Nephron (organoid): ENCODE results near the gene SLC38A3.

ENCODE experiments used
- H3K27ac Mint-ChIP-seq, 3 experiments: 2 replicates each; pipeline ENCODE4 v1.8.0; 2020; ENCODE audit warnings: mixed read lengths in 3 of 3, mild to moderate bottlenecking in 2 of 3, moderate library complexity in 1 of 3
- H3K27me3 Mint-ChIP-seq: 2 replicates; pipeline ENCODE4 v1.8.0; 2021; ENCODE audit warnings: low read depth, mild to moderate bottlenecking, moderate library complexity, mixed read lengths
- H3K36me3 Mint-ChIP-seq: 2 replicates; pipeline ENCODE4 v1.8.0; 2020; ENCODE audit warnings: low read depth, mixed read lengths
- H3K4me1 Mint-ChIP-seq: 2 replicates; pipeline ENCODE4 v1.8.0; 2020; ENCODE audit warnings: mixed read lengths
- H3K4me3 Mint-ChIP-seq, 3 experiments: 2 replicates each; pipeline ENCODE4 v1.8.0; 2020; ENCODE audit warnings: mild to moderate bottlenecking in 3 of 3, mixed read lengths in 3 of 3, moderate library complexity in 2 of 3
- H3K9me3 Mint-ChIP-seq: 2 replicates; pipeline ENCODE4 v1.8.0; 2020; ENCODE audit warnings: mixed read lengths
- CTCF ChIP-seq, 3 experiments: fragments of 200-600 bp; sonication (generic); IDR thresholded peaks; one replicate each; pipeline ENCODE4 v1.5.0; 2021; ENCODE audit warnings: antibody characterized with exemption in 3 of 3; ENCODE audit not compliant: unreplicated experiment in 3 of 3

The SLC38A3 gene

DNA sequence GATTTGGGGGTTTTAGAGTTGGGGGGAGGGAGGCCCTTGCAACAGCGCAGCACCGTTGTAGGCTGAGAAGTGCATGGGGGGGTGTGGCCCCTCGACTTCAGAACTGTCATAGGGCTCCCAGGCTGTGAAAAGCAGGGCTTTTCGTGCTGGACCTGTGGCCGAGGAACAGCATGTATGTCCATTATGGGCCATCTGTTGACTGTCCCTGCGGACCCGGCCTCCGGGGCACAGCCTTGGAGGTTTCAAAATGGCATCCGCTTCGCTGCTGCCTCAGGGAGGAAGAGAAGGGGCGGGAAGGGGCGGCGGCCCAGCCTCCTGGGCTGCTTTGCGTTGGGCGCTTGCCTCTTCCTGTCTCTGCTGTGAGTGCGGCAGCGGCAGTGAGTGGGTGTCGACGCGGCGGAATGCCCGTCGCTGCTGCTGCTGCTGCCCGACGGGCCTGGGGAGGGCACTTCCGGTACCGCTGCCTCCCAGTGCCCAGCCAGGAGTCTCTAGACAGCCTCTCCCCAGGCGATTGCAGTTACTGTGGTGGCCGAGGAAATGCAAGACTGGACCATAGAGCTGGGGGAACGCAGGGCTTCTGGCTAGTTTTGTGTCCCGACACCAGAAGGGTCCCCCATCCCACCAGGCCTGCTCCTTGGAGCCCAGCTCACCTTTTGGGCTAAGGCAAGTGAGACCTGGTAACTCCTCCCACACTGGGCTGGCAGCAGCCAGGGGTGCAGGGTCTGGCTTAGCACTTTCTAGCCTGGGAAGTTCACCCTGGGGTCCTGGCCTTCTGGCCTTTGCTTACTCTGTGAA is 32.9 kb downstream of the SLC38A3 start:
- Mint-ChIP-seq H3K4me1 (peaks cover 51% of the 10 kb centered on the region), H3K27me3 (no peaks in the 10 kb centered on the region), H3K4me3 (peak overlapping the region; percentile 98 to 99 (median 99)), H3K27ac (peak overlapping the region; percentile 84 to 98 (median 96)), H3K9me3 (no peaks in the 10 kb centered on the region), H3K36me3 (peaks cover 3% of the 10 kb centered on the region)
- no peak for TF ChIP-seq CTCF (IDR thresholded peaks at IDR 0.05; ENCODE audit: unreplicated experiment in 3 of 3)

DNA sequence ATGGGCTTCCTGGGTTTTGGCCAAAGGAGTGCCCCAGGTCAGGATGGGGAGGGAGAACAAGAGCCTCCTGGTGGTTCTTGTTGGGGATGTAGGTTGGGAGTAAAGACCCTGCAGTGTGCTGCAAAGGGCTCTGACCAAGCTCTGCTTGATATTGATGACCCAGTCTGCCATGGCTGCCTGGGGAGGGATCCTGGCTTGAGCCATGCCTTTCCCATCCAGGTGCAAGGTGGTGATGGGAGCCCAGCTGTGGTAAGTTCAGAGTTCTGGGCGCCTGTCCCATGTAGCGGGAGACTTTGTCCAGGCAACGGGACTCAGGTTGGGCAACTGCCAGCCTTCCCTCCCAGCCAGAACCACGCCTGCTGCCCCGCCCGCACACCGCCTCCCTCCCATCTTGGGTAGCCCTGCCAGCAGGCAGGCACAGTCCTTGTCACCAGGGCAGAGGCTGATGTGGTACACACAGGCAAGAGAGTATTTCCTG is 33.5 kb downstream of the SLC38A3 start:
- H3K9me3 Mint-ChIP-seq = no peaks in the 10 kb centered on the region
- peaks cover 3% of the 10 kb centered on the region for H3K36me3 Mint-ChIP-seq
- TF ChIP-seq CTCF (IDR thresholded peaks at IDR 0.05; ENCODE audit: unreplicated experiment in 3 of 3) = no peak
- peak overlapping the region; percentile 98 to 99 (median 99) for H3K4me3 Mint-ChIP-seq
- H3K27me3 Mint-ChIP-seq = no peaks in the 10 kb centered on the region
- peaks cover 47% of the 10 kb centered on the region for H3K4me1 Mint-ChIP-seq
- H3K27ac Mint-ChIP-seq = peak overlapping the region; percentile 84 to 98 (median 96)

GRCh38 chr3:50239649-50240048 is 34.6 kb downstream of the SLC38A3 start:
- Mint-ChIP-seq H3K27me3 (no peaks in the 10 kb centered on the region), H3K27ac (peak overlapping the region; percentile 56 to 80 (median 63)), H3K9me3 (no peaks in the 10 kb centered on the region), H3K4me3 (peak overlapping the region; percentile 74 to 99 (median 98)), H3K36me3 (peaks cover 3% of the 10 kb centered on the region), H3K4me1 (peaks cover 46% of the 10 kb centered on the region)
- TF ChIP-seq CTCF (IDR thresholded peaks at IDR 0.05; ENCODE audit: unreplicated experiment in 3 of 3) = no peak

GRCh38 chr3:50241163-50241562 is 36.1 kb downstream of the SLC38A3 start:
- peaks cover 3% of the 10 kb centered on the region for H3K36me3 Mint-ChIP-seq
- peaks cover 52% of the 10 kb centered on the region for H3K4me1 Mint-ChIP-seq

DNA sequence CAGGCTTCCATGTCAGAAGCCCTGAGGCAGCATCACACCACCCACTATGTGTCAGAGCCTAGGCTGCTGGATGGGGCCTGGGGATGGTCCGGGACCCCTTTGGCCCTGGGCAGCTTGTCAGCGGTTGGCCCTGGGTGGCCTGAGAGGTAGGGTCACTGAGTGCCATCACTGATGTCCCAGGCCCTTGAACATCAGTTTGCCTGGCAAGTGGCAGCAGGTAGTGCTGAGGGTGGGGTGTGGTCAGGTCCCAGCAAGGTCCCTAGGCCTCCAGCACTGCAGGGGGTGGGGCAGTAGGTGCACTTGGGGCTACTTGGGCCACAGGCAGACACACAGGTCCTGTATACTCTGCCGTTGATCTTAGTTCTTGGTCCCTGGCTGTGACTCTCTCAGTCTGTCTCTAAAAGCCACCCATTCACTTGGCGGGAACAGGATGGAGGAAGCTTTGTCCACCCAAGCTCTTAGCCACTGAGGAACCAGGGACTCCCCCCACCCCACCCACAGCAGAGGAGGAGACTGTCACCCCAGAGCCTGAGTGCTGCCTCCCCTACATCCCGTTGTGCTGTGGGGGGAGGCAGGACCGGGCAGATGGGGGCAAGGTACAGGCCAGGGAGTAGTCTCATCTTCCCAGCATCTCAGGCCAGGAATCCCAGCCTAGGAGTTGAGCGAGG is 36.8 kb downstream of the SLC38A3 start:
- peak overlapping the region; percentile 78 to 91 (median 90) for H3K27ac Mint-ChIP-seq
- H3K27me3 Mint-ChIP-seq = no peaks in the 10 kb centered on the region
- no peak overlapping the region for H3K4me3 Mint-ChIP-seq

More at GRCh38 chr3:50241163-50241562, 36.1 kb downstream of the SLC38A3 start:
- no peaks in the 10 kb centered on the region for H3K9me3 Mint-ChIP-seq
- no peaks in the 10 kb centered on the region for H3K27me3 Mint-ChIP-seq
- H3K27ac Mint-ChIP-seq = peak overlapping the region; percentile 78 to 91 (median 90)
- no peak for TF ChIP-seq CTCF (IDR thresholded peaks at IDR 0.05; ENCODE audit: unreplicated experiment in 3 of 3)
- H3K4me3 Mint-ChIP-seq = peak overlapping the region; percentile 15 to 72 (median 68)

More for the DNA sequence above, 36.8 kb downstream of the SLC38A3 start:
- peaks cover 59% of the 10 kb centered on the region for H3K4me1 Mint-ChIP-seq
- H3K36me3 Mint-ChIP-seq = peaks cover 3% of the 10 kb centered on the region
- no peak for TF ChIP-seq CTCF (IDR thresholded peaks at IDR 0.05; ENCODE audit: unreplicated experiment in 3 of 3)
- H3K9me3 Mint-ChIP-seq = no peaks in the 10 kb centered on the region
